B cell (primary cell): ENCODE results near the gene CDKN3. TPM values are rescaled to one million over a fixed set of nuclear protein-coding genes. Genes with fewer than 3 reads are reported as not detected.

Source experiments
- ATAC-seq: fragments of 200-7000 bp; cut with Tn5 transposase; one replicate; pipeline ENCODE4 v1.10.0; 2021; ENCODE audit warnings: low read depth, mild to moderate bottlenecking, moderate number of reproducible peaks, moderate library complexity
- CTCF ChIA-PET: fragments of 350-600 bp; sonication (Branson Sonifier 250); formaldehyde crosslinking; loops from one replicate; lab custom pipeline; 2021; ENCODE audit warnings: antibody characterized with exemption, inconsistent platforms; lab: Charles Lee
- POLR2A ChIA-PET: fragments of 350-600 bp; sonication (Branson Sonifier 250); formaldehyde crosslinking; loops from one replicate; lab custom pipeline; 2021; ENCODE audit warnings: antibody characterized with exemption; lab: Charles Lee
- DNase-seq: peaks from one replicate; pipeline ENCODE4 v3.0.0; 2013
- H2AFZ ChIP-seq: 2 replicates; pipeline ENCODE4 v1.6.1; 2012; ENCODE audit warnings: mild to moderate bottlenecking, low read depth, low read length; ENCODE audit not compliant: insufficient read depth, poor library complexity, severe bottlenecking
- H3K27ac ChIP-seq, 2 donors: 1 replicate in 1 of 2; 2 replicates in 1 of 2; pipeline ENCODE4 v1.5.1; 2012 to 2013; ENCODE audit warnings: low read length in 2 of 2, mild to moderate bottlenecking in 2 of 2, moderate library complexity in 1 of 2
- H3K27me3 ChIP-seq, 4 experiments: fragments of 200-600 bp in 1 of 4; sonication (generic) in 1 of 4; replicated peaks in 1 of 4; 1 replicate in 2 of 4; 2 replicates in 2 of 4; pipeline versions ENCODE4 v1.6.1 to v1.7.0; 2013 to 2016; ENCODE audit warnings: low read length in 3 of 4, mild to moderate bottlenecking in 2 of 4, mixed read lengths in 1 of 4, moderate library complexity in 1 of 4; ENCODE audit not compliant: insufficient read depth in 4 of 4, control insufficient read depth in 3 of 4; ENCODE audit errors: control extremely low read depth in 1 of 4
- H3K36me3 ChIP-seq, 2 experiments: replicated peaks in 1 of 2; 1 replicate in 1 of 2; 2 replicates in 1 of 2; pipeline versions ENCODE4 v1.6.1 to v1.7.1; 2013; ENCODE audit warnings: low read length in 1 of 2; ENCODE audit not compliant: insufficient read depth in 2 of 2, control insufficient read depth in 1 of 2; ENCODE audit errors: control extremely low read depth in 1 of 2, extremely low read depth in 1 of 2
- H3K4me1 ChIP-seq, 2 donors: fragments of 200-600 bp in 1 of 2; sonication (generic) in 1 of 2; 1 replicate in 1 of 2; 2 replicates in 1 of 2; pipeline versions ENCODE4 v1.5.1 to v1.6.1; 2013 to 2017; ENCODE audit warnings: low read length in 2 of 2; ENCODE audit not compliant: control insufficient read depth in 2 of 2, insufficient read depth in 2 of 2
- H3K4me2 ChIP-seq: replicated peaks from 2 replicates; pipeline ENCODE3; 2012; ENCODE audit warnings: mild to moderate bottlenecking, low read depth, low read length; ENCODE audit not compliant: poor library complexity, severe bottlenecking
- H3K4me3 ChIP-seq, 5 experiments: fragments of 200-600 bp in 1 of 5; sonication (generic) in 1 of 5; 1 replicate in 3 of 5; 2 replicates in 2 of 5; pipeline versions ENCODE4 v1.5.1 to v1.7.0; 2011 to 2016; ENCODE audit warnings: low read length in 4 of 5, mild to moderate bottlenecking in 4 of 5, low read depth in 2 of 5, control low read depth in 1 of 5, moderate library complexity in 1 of 5; ENCODE audit not compliant: insufficient read depth in 1 of 5; ENCODE audit errors: control extremely low read depth in 1 of 5, extremely low read depth in 1 of 5
- H3K79me2 ChIP-seq: fragments of 200-600 bp; sonication (generic); one replicate; pipeline ENCODE4 v1.6.0; 2016; ENCODE audit warnings: low read length; ENCODE audit not compliant: control insufficient read depth, insufficient read depth
- H3K9ac ChIP-seq: fragments of 200-600 bp; sonication (generic); 2 replicates; pipeline ENCODE4 v1.6.1; 2017; ENCODE audit warnings: mild to moderate bottlenecking, low read length, moderate library complexity
- H3K9me3 ChIP-seq, 3 donors: one replicate each; pipeline versions ENCODE4 v1.6.1 to v1.7.1; 2013; ENCODE audit warnings: low read length in 2 of 3; ENCODE audit not compliant: control insufficient read depth in 2 of 3, insufficient read depth in 1 of 3; ENCODE audit errors: control extremely low read depth in 1 of 3
- H4K20me1 ChIP-seq: 2 replicates; pipeline ENCODE4 v1.6.0; 2012; ENCODE audit warnings: mild to moderate bottlenecking, low read length; ENCODE audit not compliant: insufficient read depth, control insufficient read depth, poor library complexity, severe bottlenecking
- H3K27ac Mint-ChIP-seq: one replicate; pipeline ENCODE4 v1.8.0; 2021; ENCODE audit warnings: mixed read lengths
- H3K27me3 Mint-ChIP-seq: one replicate; pipeline ENCODE4 v1.8.0; 2021; ENCODE audit warnings: mixed read lengths
- H3K4me1 Mint-ChIP-seq: one replicate; pipeline ENCODE4 v1.8.0; 2021; ENCODE audit warnings: mixed read lengths
- H3K4me3 Mint-ChIP-seq: one replicate; pipeline ENCODE4 v1.8.0; 2021; ENCODE audit warnings: mixed read lengths
- H3K9me3 Mint-ChIP-seq: one replicate; pipeline ENCODE4 v1.8.0; 2022; ENCODE audit warnings: mixed read lengths; ENCODE audit not compliant: insufficient read depth
- EZH2 ChIP-seq: IDR thresholded peaks from 2 replicates; pipeline ENCODE4 v1.6.1; 2012; ENCODE audit warnings: borderline replicate concordance, low read depth, mild to moderate bottlenecking, moderate library complexity, low read length; ENCODE audit not compliant: insufficient read depth, poor library complexity, severe bottlenecking
- WGBS: methylation state at CpG from one replicate; pipeline ENCODE4 v1.1.5; 2013; ENCODE audit warnings: missing lambda C conversion rate; ENCODE audit not compliant: insufficient coverage; 5-methylcytosine and 5-hydroxymethylcytosine counted together
- intact Hi-C: fragments of 100-400 bp; cut with micrococcal nuclease; formaldehyde crosslinking; loops from one replicate; pipeline ENCODE4 v1.10.0; 2022
- polyA plus RNA-seq: library from polyadenylated mRNA; depleted of rRNA; stranded (reverse); fragments of >200 nt; gene quantifications from 2 replicates; pipeline ENCODE4 v1.2.3, GENCODE V29; 2012
- total RNA-seq, 2 donors: library from RNA; stranded (reverse); fragments of 120-200 nt in 1 of 2; gene quantifications; 1 replicate in 1 of 2; 2 replicates in 1 of 2; pipeline versions ENCODE4 v1.2.3 to v1.2.4, GENCODE V29; 2013 to 2022
- TF ChIP-seq, protein P1 (sequence below): fragments of 200-600 bp; IDR thresholded peaks from one replicate; pipeline ENCODE4 v1.8.0; 2022; ENCODE audit warnings: antibody characterized with exemption, mild to moderate bottlenecking

CDKN3 gene
- total and polyA plus RNA-seq, 2 donors (not counting 1 experiment from before 2014, with no cell fraction given), result 0.42 to 1.0 TPM

DNA sequence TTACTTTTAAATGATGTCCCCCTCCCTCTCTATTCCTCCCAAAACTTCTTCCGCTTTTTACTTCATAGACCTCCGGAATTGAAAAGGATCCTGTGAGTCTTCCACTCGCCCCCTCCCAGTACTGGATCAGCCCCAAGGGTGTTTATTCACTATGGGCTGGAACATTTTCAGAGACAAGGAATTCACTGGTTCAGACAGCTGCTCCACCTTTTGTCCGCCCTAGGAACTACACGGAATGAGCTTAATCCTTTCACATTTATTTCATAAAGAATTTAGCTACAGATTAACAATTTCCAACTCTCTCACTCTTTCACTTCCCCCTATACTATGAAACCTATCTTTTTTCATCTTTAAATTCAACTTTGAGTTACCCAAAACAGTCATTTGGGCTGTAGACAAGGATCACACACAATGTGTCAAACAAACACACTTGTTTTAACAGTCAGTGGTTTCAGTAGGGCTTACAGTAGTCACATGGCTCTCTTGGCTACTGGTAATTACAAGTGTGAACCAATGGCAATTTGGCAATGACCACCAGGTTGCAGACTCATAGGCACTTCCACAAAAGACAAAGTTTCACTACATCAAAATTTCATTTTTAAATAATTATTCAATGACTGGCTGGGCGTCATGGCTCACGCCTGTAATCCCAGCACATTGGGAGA lies 23.8 kb downstream of the CDKN3 start:
- no peak overlapping the region for H3K27ac ChIP-seq

DNA sequence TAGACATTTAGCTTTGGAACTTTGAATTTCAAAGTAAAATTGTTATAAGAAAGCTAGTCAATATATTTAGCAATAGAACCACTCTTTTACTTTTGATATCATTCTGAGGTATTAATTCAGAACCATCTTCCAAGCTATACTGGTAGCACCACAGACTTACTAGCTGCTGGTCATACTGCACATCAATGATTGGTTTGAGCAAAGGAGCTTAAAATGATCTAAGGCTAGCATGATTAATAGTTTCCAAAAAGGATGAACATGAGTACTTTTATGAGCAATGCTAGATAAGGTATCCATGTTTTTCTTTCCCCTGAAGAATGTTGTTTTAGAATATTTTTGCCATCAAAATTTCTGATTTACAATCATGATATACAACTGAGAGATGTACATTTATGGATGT lies 27.2 kb downstream of the CDKN3 start:
- Histone ChIP-seq H3K36me3 (peaks cover 4 to 24% of the 10 kb centered on the region in 2 experiments), H3K27ac (no peak overlapping the region), H3K9me3 (no peaks in the 10 kb centered on the region), H3K4me1 (no peaks in the 10 kb centered on the region), H2AFZ (no peak overlapping the region), H3K4me3 (no peak overlapping the region), H3K27me3 (no peaks in the 10 kb centered on the region), H3K79me2 (no peaks in the 10 kb centered on the region), H3K9ac (no peak overlapping the region), H3K4me2 (no peak overlapping the region), H4K20me1 (no peaks in the 10 kb centered on the region)
- no peak for ATAC-seq
- no peaks in the 10 kb centered on the region for H3K9me3 Mint-ChIP-seq
- ChIA-PET CTCF (no interaction called here), POLR2A (no interaction called here)
- no peak for DNase-seq
- H3K4me3 Mint-ChIP-seq, result no peak overlapping the region
- no peak overlapping the region for H3K27ac Mint-ChIP-seq
- intact Hi-C loops, result no loop called here
- TF ChIP-seq EZH2, result no peak
- TF ChIP-seq, protein P1, sequence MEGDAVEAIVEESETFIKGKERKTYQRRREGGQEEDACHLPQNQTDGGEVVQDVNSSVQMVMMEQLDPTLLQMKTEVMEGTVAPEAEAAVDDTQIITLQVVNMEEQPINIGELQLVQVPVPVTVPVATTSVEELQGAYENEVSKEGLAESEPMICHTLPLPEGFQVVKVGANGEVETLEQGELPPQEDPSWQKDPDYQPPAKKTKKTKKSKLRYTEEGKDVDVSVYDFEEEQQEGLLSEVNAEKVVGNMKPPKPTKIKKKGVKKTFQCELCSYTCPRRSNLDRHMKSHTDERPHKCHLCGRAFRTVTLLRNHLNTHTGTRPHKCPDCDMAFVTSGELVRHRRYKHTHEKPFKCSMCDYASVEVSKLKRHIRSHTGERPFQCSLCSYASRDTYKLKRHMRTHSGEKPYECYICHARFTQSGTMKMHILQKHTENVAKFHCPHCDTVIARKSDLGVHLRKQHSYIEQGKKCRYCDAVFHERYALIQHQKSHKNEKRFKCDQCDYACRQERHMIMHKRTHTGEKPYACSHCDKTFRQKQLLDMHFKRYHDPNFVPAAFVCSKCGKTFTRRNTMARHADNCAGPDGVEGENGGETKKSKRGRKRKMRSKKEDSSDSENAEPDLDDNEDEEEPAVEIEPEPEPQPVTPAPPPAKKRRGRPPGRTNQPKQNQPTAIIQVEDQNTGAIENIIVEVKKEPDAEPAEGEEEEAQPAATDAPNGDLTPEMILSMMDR, result no peak
- peaks cover 3% of the 10 kb centered on the region for H3K4me1 Mint-ChIP-seq
- no peaks in the 10 kb centered on the region for H3K27me3 Mint-ChIP-seq

More for the DNA sequence above, 23.8 kb downstream of the CDKN3 start:
- Histone ChIP-seq H4K20me1 (no peaks in the 10 kb centered on the region), H3K9ac (no peak overlapping the region), H3K4me3 (no peak overlapping the region), H3K9me3 (no peaks in the 10 kb centered on the region), H3K79me2 (no peaks in the 10 kb centered on the region), H3K36me3 (peaks cover 0 to 2% of the 10 kb centered on the region in 2 experiments), H3K4me2 (no peak overlapping the region), H3K4me1 (no peaks in the 10 kb centered on the region), H3K27me3 (no peaks in the 10 kb centered on the region), H2AFZ (no peak overlapping the region)
- ChIA-PET CTCF (interaction anchor here (0.9 to 1.3 kb wide), 4 partner anchors 8 to 55 kb away, joined by 3 read pairs; no protein-coding TSS in a partner anchor), POLR2A (no interaction called here)
- DNase-seq (peak; percentile 17), ATAC-seq (peak; percentile 31)
- TF ChIP-seq, protein P1, result peak; percentile 41
- no peak for TF ChIP-seq EZH2
- H3K9me3 Mint-ChIP-seq, result no peaks in the 10 kb centered on the region
- intact Hi-C loops, result loop anchor here (2.0 kb wide), 1 partner anchor 54 kb away; no protein-coding TSS in a partner anchor
- H3K4me1 Mint-ChIP-seq, result peaks cover 3% of the 10 kb centered on the region
- H3K4me3 Mint-ChIP-seq, result no peak overlapping the region
- 40% methylated on average over 4 of the region's 7 CpGs for WGBS
- H3K27ac Mint-ChIP-seq, result no peak overlapping the region
- no peaks in the 10 kb centered on the region for H3K27me3 Mint-ChIP-seq
